ENCODE data around the gene WAPL. TPM values are rescaled to one million over a fixed set of nuclear protein-coding genes. Genes with fewer than 3 reads are reported as not detected.

Gene WAPL
- total and polyA plus RNA-seq, 2 of the 13 experiments (the other 11 are each of a cell fraction or from before 2014, with no cell fraction given), result 13.2 to 43.5 TPM

GRCh38 chr10:86439544-86439943 lies 82.0 kb downstream of the WAPL start (continued):
- peak; percentile 58 for TF ChIP-seq FOSL2 (CRISPR knock-in tag; IDR thresholded peaks at IDR 0.05)
- TF ChIP-seq RAD51 (IDR thresholded peaks at IDR 0.05; ENCODE audit: borderline replicate concordance), result no peak
- peak; percentile 48; the same call in 1 of the 2 replicates for TF ChIP-seq HDAC2 (CRISPR knock-in tag; IDR thresholded peaks at IDR 0.05)
- TF ChIP-seq HES4 (CRISPR knock-in tag; IDR thresholded peaks at IDR 0.05; ENCODE audit: borderline replicate concordance), result no peak
- no peak for TF ChIP-seq NFYC (CRISPR knock-in tag; IDR thresholded peaks at IDR 0.05)
- TF ChIP-seq ZNF17 (CRISPR knock-in tag; IDR thresholded peaks at IDR 0.05), result no peak
- no peak for TF ChIP-seq FOXK2 (IDR thresholded peaks at IDR 0.05)
- TF ChIP-seq ZXDC (CRISPR knock-in tag; IDR thresholded peaks at IDR 0.05), result no peak
- TF ChIP-seq KDM4B (CRISPR knock-in tag; IDR thresholded peaks at IDR 0.05), result no peak
- TF ChIP-seq ZNF431 (CRISPR knock-in tag; IDR thresholded peaks at IDR 0.05; ENCODE audit: borderline replicate concordance, low read depth), result no peak
- TF ChIP-seq ZNF503 (CRISPR knock-in tag; IDR thresholded peaks at IDR 0.05), result no peak
- no peak for TF ChIP-seq ZNF383 (CRISPR knock-in tag; IDR thresholded peaks at IDR 0.05; ENCODE audit: borderline replicate concordance)
- TF ChIP-seq TAF1 (CRISPR knock-in tag; IDR thresholded peaks at IDR 0.05), result 0 out of 2 replicates have a peak, but pooled peaks have one; percentile 21
- TF ChIP-seq MED13 (CRISPR knock-in tag; IDR thresholded peaks at IDR 0.05), result no peak
- TF ChIP-seq ETV5 (CRISPR knock-in tag; IDR thresholded peaks at IDR 0.05; ENCODE audit: borderline replicate concordance), result 0 out of 2 replicates have a peak, but pooled peaks have one; percentile 8
- no peak for TF ChIP-seq ZNF407 (CRISPR knock-in tag; IDR thresholded peaks at IDR 0.05; ENCODE audit: not compliant biosample characterization)
- no peak for TF ChIP-seq XRCC5 (optimal IDR thresholded peaks at IDR 0.05; ENCODE audit: low read length)
- TF ChIP-seq FOXC1 (CRISPR knock-in tag; IDR thresholded peaks at IDR 0.05; ENCODE audit: borderline replicate concordance), result no peak
- no peak for TF ChIP-seq ZNF225 (CRISPR knock-in tag; IDR thresholded peaks at IDR 0.05)
